BLaER1 (cell line): Measurements from ENCODE around the gene UBE2D4.

Experiments
- H3K27ac ChIP-seq: shearing (Covaris generic); formaldehyde crosslinking; 2 replicates; pipeline ENCODE4 v1.8.1; 2022
- H3K27me3 ChIP-seq: shearing (Covaris generic); formaldehyde crosslinking; 2 replicates; pipeline ENCODE4 v1.8.1; 2022
- H3K36me3 ChIP-seq: shearing (Covaris generic); formaldehyde crosslinking; 2 replicates; pipeline ENCODE4 v1.8.1; 2022
- H3K4me1 ChIP-seq: shearing (Covaris generic); formaldehyde crosslinking; 2 replicates; pipeline ENCODE4 v1.8.1; 2022
- H3K4me2 ChIP-seq: shearing (Covaris generic); formaldehyde crosslinking; 2 replicates; pipeline ENCODE4 v1.8.1; 2022
- H3K4me3 ChIP-seq: shearing (Covaris generic); formaldehyde crosslinking; 2 replicates; pipeline ENCODE4 v1.8.1; 2022
- H3K9ac ChIP-seq: shearing (Covaris generic); formaldehyde crosslinking; 2 replicates; pipeline ENCODE4 v1.8.1; 2022
- H3K9me3 ChIP-seq: shearing (Covaris generic); formaldehyde crosslinking; 2 replicates; pipeline ENCODE4 v1.8.1; 2022
- H4K20me1 ChIP-seq: shearing (Covaris generic); formaldehyde crosslinking; 2 replicates; pipeline ENCODE4 v1.8.1; 2022
- Cebpa-rat ChIP-seq: shearing (Covaris generic); IDR thresholded peaks from 2 replicates; pipeline ENCODE4 v1.8.1; 2022

UBE2D4 gene

GRCh38 chr7:43925984-43926797, at the start of gene UBE2D4:
Gene UBE2D4, plus strand, starts transcription at chr7:43926436. Its CDS starts 97 bp downstream, at chr7:43926533.
- Histone ChIP-seq H4K20me1 (no peaks in the 10 kb centered on the region), H3K27ac (peak within 1 kb of the TSS; percentile 90), H3K36me3 (no peaks in the 10 kb centered on the region), H3K4me3 (peak within 1 kb of the TSS; percentile 74), H3K27me3 (no peaks in the 10 kb centered on the region), H3K9me3 (no peaks in the 10 kb centered on the region), H3K9ac (peak within 1 kb of the TSS; percentile 83), H3K4me2 (peak within 1 kb of the TSS; percentile 82), H3K4me1 (peaks cover 24% of the 10 kb centered on the region)
- TF ChIP-seq Cebpa-rat = no peak

- Histone ChIP-seq H3K4me2 (peak overlapping the region; percentile 97), H3K9me3 (no peaks in the 10 kb centered on the region), H3K4me1 (peaks cover 64% of the 10 kb centered on the region), H3K9ac (0 out of 2 replicates have a peak overlapping the region, but pooled peaks have one; percentile 2), H3K27ac (peak overlapping the region; percentile 52), H4K20me1 (peaks cover 74% of the 10 kb centered on the region), H3K36me3 (peaks cover 79% of the 10 kb centered on the region), H3K4me3 (peak overlapping the region; percentile 50), H3K27me3 (peaks cover 7% of the 10 kb centered on the region; the same call in 1 of the 2 replicates)
- TF ChIP-seq Cebpa-rat = no peak
These were observed 49.1 kb upstream of the UBE2D4 start for GRCh38 chr7:43876976-43877745.

DNA sequence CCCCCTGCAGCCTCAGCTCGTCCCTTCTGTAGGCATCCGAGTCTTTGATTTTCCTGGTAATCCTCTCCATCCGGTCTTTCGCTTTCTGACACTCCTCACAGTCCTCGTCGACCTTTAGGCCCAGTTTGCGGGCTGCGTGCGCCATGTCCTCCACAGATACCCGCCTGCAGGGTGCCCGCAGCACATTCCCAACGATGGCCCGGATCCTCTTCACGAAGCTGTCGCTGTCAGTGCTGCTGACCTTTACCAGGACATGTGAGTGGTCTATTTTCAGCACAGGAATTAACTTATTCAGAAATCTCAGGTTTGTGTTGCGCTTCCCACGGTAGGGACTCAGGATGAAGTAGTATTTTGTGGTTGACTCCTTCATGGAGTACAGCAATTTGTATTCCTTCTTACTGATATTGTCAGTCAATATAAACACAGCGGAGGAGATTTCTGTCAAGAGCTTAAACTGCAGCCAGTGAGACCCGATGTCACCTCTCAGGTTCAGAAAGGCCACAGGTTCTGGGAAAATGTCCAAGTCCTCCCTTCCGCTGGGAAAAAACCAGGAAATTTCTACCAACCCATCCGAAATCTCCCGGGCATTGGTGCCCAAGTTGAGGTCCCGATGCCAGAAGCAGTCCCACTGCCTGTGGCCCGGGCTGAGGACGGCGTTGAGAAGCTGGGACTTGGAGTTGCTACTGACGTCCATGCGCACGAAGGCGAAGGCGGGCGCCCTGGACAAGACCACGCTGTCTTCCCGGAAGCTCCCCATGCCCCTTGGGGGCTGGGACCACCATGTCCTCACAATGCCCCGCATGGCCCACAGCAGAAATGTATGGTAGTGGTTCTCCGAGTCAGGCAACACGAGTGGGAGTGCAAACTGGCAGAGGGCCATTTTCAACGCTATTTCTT, 48.0 kb upstream of the UBE2D4 start:
- Histone ChIP-seq H3K27ac (no peak overlapping the region), H3K4me2 (peak overlapping the region; percentile 97), H3K9ac (no peak overlapping the region), H3K9me3 (no peaks in the 10 kb centered on the region), H3K4me1 (peaks cover 54% of the 10 kb centered on the region), H4K20me1 (peaks cover 77% of the 10 kb centered on the region), H3K4me3 (0 out of 2 replicates have a peak overlapping the region, but pooled peaks have one; percentile 50), H3K36me3 (peaks cover 83% of the 10 kb centered on the region), H3K27me3 (peaks cover 7% of the 10 kb centered on the region; the same call in 1 of the 2 replicates)
- no peak for TF ChIP-seq Cebpa-rat

DNA sequence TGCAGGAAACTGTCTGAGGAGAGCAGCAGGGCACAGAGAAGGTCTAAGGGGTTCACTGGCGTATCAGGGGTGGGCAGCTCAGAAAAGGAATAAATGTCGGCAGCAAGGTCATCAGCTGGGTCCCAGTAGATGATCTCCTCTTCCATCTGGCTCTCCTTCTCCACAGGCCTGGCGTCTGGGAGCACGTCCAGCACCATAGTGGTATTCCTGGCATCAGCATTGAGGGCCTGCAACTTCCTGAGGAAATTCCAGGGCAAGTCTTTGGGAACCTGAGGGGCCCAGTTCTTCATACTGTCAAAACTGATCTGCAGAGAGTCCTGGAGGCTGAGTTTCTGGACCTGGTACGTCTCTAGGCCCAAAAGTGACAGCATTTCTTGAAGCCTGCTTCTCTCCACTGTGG, 47.4 kb upstream of the UBE2D4 start:
- Histone ChIP-seq H3K36me3 (peaks cover 84% of the 10 kb centered on the region), H3K27ac (no peak overlapping the region), H3K9ac (no peak overlapping the region), H3K4me2 (peak overlapping the region; percentile 97), H3K4me1 (peaks cover 53% of the 10 kb centered on the region), H3K27me3 (peaks cover 7% of the 10 kb centered on the region; the same call in 1 of the 2 replicates), H3K9me3 (no peaks in the 10 kb centered on the region), H4K20me1 (peaks cover 79% of the 10 kb centered on the region), H3K4me3 (no peak overlapping the region)
- no peak for TF ChIP-seq Cebpa-rat

GRCh38 chr7:43879477-43879876, 46.8 kb upstream of the UBE2D4 start:
- H3K4me3 ChIP-seq = no peak overlapping the region
- H3K9me3 ChIP-seq = no peaks in the 10 kb centered on the region
- H4K20me1 ChIP-seq = peaks cover 81% of the 10 kb centered on the region
- TF ChIP-seq Cebpa-rat = no peak
- no peak overlapping the region for H3K4me2 ChIP-seq
- no peak overlapping the region for H3K27ac ChIP-seq
- peaks cover 7% of the 10 kb centered on the region; the same call in 1 of the 2 replicates for H3K27me3 ChIP-seq
- H3K9ac ChIP-seq = no peak overlapping the region
- peaks cover 84% of the 10 kb centered on the region for H3K36me3 ChIP-seq
- H3K4me1 ChIP-seq = peaks cover 48% of the 10 kb centered on the region

GRCh38 chr7:43880596-43880995, 45.6 kb upstream of the UBE2D4 start:
- Histone ChIP-seq H3K9me3 (no peaks in the 10 kb centered on the region), H3K9ac (no peak overlapping the region), H3K27ac (no peak overlapping the region), H3K4me2 (no peak overlapping the region), H3K36me3 (peaks cover 84% of the 10 kb centered on the region), H4K20me1 (peaks cover 70% of the 10 kb centered on the region), H3K27me3 (peaks cover 7% of the 10 kb centered on the region; the same call in 1 of the 2 replicates), H3K4me1 (peaks cover 37% of the 10 kb centered on the region), H3K4me3 (no peak overlapping the region)
- TF ChIP-seq Cebpa-rat = no peak

- H3K27me3 ChIP-seq = no peaks in the 10 kb centered on the region
- TF ChIP-seq Cebpa-rat = no peak
- H3K4me2 ChIP-seq = no peak overlapping the region
- H3K4me1 ChIP-seq = 0 out of 2 replicates have a peak, but pooled peaks cover under 1% of the 10 kb centered on the region
- no peaks in the 10 kb centered on the region for H3K9me3 ChIP-seq
- H4K20me1 ChIP-seq = peaks cover 66% of the 10 kb centered on the region
- no peak overlapping the region for H3K4me3 ChIP-seq
- H3K36me3 ChIP-seq = peaks cover 76% of the 10 kb centered on the region
- no peak overlapping the region for H3K9ac ChIP-seq
- no peak overlapping the region for H3K27ac ChIP-seq
These were observed 42.0 kb upstream of the UBE2D4 start for GRCh38 chr7:43884209-43884608.

DNA sequence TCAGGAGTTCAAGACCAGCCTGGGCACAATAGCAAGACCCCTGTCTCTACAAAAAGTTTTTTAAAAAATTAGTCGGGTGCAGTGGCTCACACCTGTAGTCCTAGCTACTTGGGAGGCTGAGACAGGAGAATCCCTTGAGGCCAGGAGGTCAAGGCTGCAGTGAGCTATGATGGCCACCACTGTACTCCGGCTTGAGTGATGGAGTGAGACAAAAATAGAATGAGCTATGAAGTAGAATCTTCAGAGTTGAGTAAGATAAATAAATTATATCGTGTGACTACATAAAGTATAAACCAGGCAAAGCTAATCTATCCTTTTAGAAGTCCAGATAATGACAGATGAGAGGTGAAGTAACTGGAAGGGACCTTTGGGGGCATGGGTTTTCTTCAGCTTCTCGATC, 41.6 kb upstream of the UBE2D4 start:
- Histone ChIP-seq H3K9ac (no peak overlapping the region), H3K9me3 (no peaks in the 10 kb centered on the region), H4K20me1 (peaks cover 66% of the 10 kb centered on the region), H3K4me2 (no peak overlapping the region), H3K36me3 (peaks cover 72% of the 10 kb centered on the region), H3K4me1 (no peaks in the 10 kb centered on the region), H3K27me3 (no peaks in the 10 kb centered on the region), H3K27ac (no peak overlapping the region), H3K4me3 (no peak overlapping the region)
- no peak for TF ChIP-seq Cebpa-rat
